GM10248 (cell line): ENCODE data around the gene POMT1.
"Not testable (repeated sequence)": the region's sequence is repeated elsewhere in the genome, so short reads cannot be mapped to it uniquely, and the experiment has no call there.

ENCODE experiments used
- CTCF ChIA-PET: fragments of 300-600 bp; sonication (Branson Sonifier 250); formaldehyde crosslinking; extraction: SDS; loops from one replicate; lab custom pipeline; 2021; ENCODE audit warnings: antibody characterized with exemption; lab: Yijun Ruan, JAX
- POLR2A ChIA-PET: fragments of 350-650 bp; sonication (Branson Sonifier 250); formaldehyde crosslinking; extraction: SDS; loops from one replicate; lab custom pipeline; 2020; ENCODE audit warnings: antibody characterized with exemption; lab: Yijun Ruan, JAX
- DNase-seq: peaks from one replicate; pipeline ENCODE4 v3.0.0; 2012; ENCODE audit errors: extremely low spot score
- TF ChIP-seq, protein P1 (sequence below): IDR thresholded peaks from 2 replicates; pipeline ENCODE4 v1.5.1; 2012; ENCODE audit warnings: mild to moderate bottlenecking, low read depth; ENCODE audit errors: extremely low read depth, missing control alignments, control extremely low read depth

Gene POMT1

DNA sequence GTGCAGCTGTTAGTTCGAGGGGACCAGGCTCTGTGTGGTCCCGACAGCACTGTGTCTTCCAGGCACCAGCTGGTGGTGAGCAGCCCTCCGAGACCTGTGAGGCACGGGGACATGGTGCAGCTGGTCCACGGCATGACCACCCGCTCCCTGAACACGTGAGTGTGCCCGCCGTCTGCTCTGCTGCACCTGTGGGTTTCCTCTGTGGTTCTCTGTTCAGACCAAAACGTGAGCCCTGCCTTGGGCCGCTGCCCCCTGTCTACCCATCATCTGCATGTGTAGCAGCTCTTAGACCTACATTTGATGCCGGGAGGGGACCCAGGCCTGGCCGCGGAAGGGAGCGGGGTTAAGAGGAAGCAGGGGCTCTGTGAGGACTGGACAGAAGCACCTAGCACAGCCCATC lies 10.5 kb downstream of the POMT1 start:
- ChIA-PET POLR2A (no interaction called here), CTCF (interaction anchor here (1.3 kb wide), 1 partner anchor 14 kb away, joined by 3 read pairs; no protein-coding TSS in a partner anchor)
- TF ChIP-seq, protein P1, sequence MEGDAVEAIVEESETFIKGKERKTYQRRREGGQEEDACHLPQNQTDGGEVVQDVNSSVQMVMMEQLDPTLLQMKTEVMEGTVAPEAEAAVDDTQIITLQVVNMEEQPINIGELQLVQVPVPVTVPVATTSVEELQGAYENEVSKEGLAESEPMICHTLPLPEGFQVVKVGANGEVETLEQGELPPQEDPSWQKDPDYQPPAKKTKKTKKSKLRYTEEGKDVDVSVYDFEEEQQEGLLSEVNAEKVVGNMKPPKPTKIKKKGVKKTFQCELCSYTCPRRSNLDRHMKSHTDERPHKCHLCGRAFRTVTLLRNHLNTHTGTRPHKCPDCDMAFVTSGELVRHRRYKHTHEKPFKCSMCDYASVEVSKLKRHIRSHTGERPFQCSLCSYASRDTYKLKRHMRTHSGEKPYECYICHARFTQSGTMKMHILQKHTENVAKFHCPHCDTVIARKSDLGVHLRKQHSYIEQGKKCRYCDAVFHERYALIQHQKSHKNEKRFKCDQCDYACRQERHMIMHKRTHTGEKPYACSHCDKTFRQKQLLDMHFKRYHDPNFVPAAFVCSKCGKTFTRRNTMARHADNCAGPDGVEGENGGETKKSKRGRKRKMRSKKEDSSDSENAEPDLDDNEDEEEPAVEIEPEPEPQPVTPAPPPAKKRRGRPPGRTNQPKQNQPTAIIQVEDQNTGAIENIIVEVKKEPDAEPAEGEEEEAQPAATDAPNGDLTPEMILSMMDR: no peak
- no peak for DNase-seq

GRCh38 chr9:131515559-131516031 lies 12.9 kb downstream of the POMT1 start:
- CTCF ChIA-PET, DNase-seq, POLR2A ChIA-PET: not testable (repeated sequence)

GRCh38 chr9:131516100-131516499 lies 13.4 kb downstream of the POMT1 start:
- CTCF ChIA-PET: no interaction called here
- no peak for DNase-seq
- TF ChIP-seq, protein P1: no peak
- POLR2A ChIA-PET: no interaction called here

DNA sequence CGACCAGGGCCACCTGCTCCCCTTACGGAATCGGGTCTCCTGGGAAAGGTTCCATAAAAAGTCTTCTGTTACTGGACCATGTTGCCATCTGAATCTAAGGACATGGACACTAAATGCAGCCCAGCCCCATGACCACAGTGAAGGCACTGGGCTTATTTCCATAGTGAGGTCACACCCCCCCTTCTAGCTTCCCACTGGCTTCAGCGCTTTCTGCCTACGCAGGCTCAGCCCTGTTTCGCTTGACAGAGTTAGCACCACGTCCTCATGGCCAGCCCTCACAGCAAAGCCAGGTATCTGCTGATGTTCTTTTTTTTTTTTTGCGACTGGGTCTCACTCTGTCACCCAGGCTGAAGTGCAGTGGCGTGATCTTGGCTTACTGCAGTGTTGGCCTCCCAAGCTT lies 14.2 kb downstream of the POMT1 start:
- TF ChIP-seq, protein P1: no peak
- ChIA-PET CTCF (no interaction called here), POLR2A (no interaction called here)
- no peak for DNase-seq

GRCh38 chr9:131517761-131518190 lies 15.1 kb downstream of the POMT1 start:
- CTCF ChIA-PET: no interaction called here
- TF ChIP-seq, protein P1: no peak
- POLR2A ChIA-PET: no interaction called here
- no peak for DNase-seq

- no peak for DNase-seq
- ChIA-PET POLR2A (interaction anchor here (0.6 kb wide), 1 partner anchor 29 kb away, joined by 5 read pairs; no protein-coding TSS in a partner anchor), CTCF (no interaction called here)
- TF ChIP-seq, protein P1: no peak
Measured at GRCh38 chr9:131518553-131518952, 15.8 kb downstream of the POMT1 start.

GRCh38 chr9:131520503-131520902 lies 17.8 kb downstream of the POMT1 start:
- CTCF ChIA-PET: interaction anchor here (1.7 kb wide), 1 partner anchor 10 kb away, joined by 3 read pairs; no protein-coding TSS in a partner anchor
- POLR2A ChIA-PET: no interaction called here
- DNase-seq: no peak
- TF ChIP-seq, protein P1: no peak
